Peyer's patch (tissue), 4 donors: Measurements from ENCODE around the gene VAPA. TPM values are rescaled to one million over a fixed set of nuclear protein-coding genes. Genes with fewer than 3 reads are reported as not detected.

ENCODE experiments used
- DNase-seq, 3 donors: peaks; one replicate each; pipeline ENCODE4 v3.0.0-alpha.2; 2017 to 2019
- H3K27ac ChIP-seq, 4 donors: fragments of 200-600 bp; sonication (generic); one replicate each; pipeline ENCODE4 v1.5.1; 2016 to 2019
- H3K27me3 ChIP-seq, 2 donors: fragments of 200-600 bp; sonication (generic); one replicate each; pipeline ENCODE4 v1.5.1; 2019
- H3K36me3 ChIP-seq, 3 donors: fragments of 200-600 bp; sonication (generic); one replicate each; pipeline ENCODE4 v1.5.1; 2016 to 2019
- H3K4me1 ChIP-seq, 4 donors: fragments of 200-600 bp; sonication (generic); one replicate each; pipeline ENCODE4 v1.5.1; 2016 to 2019
- H3K4me3 ChIP-seq, 4 donors: fragments of 200-600 bp; sonication (generic); 1 replicate in 3 of 4; 2 replicates in 1 of 4; pipeline ENCODE4 v1.5.1; 2016 to 2019; ENCODE audit warnings: mild to moderate bottlenecking in 1 of 4
- H3K9me3 ChIP-seq, 4 donors: fragments of 200-600 bp; sonication (generic); one replicate each; pipeline ENCODE4 v1.5.1; 2016 to 2019; ENCODE audit warnings: mild to moderate bottlenecking in 1 of 4
- CTCF ChIP-seq, 6 experiments: fragments of 450-650 bp in 4 of 6; fragments of 200-600 bp in 2 of 6; sonication (generic) in 1 of 6; IDR thresholded peaks; one replicate each; pipeline ENCODE4 v1.5.1; 2017 to 2019; ENCODE audit warnings: antibody characterized with exemption in 6 of 6, mild to moderate bottlenecking in 3 of 6, moderate library complexity in 1 of 6
- POLR2A ChIP-seq, 2 donors: fragments of 450-650 bp; IDR thresholded peaks; one replicate each; pipeline ENCODE4 v1.5.1; 2017; ENCODE audit warnings: antibody characterized with exemption in 2 of 2, mild to moderate bottlenecking in 2 of 2, moderate library complexity in 2 of 2
- total RNA-seq, 4 donors: library from RNA; depleted of rRNA; stranded (reverse); fragments of >200 nt; gene quantifications; one replicate each; pipeline ENCODE4 v1.1.0, GENCODE V29; 2016

The VAPA gene
- total RNA-seq, 4 donors from 2014 or later, result 155 to 232 (median 219) TPM

DNA sequence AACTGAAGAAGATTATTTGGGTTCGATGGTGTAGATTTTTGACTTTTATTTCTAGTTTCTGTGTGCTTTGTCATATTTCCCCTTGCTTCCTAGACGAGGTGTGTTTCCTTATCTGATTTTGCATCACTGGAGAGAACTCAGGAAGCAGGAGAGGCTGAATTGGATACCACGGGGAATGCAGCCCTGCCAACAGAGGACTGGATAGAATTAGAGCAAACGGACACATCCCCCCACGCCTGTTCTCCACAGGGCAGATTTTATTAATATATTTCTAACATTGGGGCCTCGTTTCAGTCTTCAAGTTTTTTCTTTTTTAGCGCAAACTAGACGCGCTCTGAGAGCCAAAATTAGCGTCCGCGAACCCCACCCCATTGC lies 678 bp upstream of the VAPA start:
- Histone ChIP-seq H3K4me1 (peaks cover 0 to 23% (median 9%) of the 10 kb centered on the region in 4 donors), H3K36me3 (no peaks in the 10 kb centered on the region), H3K9me3 (no peaks in the 10 kb centered on the region), H3K4me3 (peak overlapping the region; percentile 90 to 99 (median 95)), H3K27me3 (no peaks in the 10 kb centered on the region), H3K27ac (peak overlapping the region; percentile 97 to 100 (median 100))
- TF ChIP-seq CTCF (IDR thresholded peaks at IDR 0.05) (no peak), POLR2A (IDR thresholded peaks at IDR 0.05) (no peak)
- DNase-seq, result no peak

DNA sequence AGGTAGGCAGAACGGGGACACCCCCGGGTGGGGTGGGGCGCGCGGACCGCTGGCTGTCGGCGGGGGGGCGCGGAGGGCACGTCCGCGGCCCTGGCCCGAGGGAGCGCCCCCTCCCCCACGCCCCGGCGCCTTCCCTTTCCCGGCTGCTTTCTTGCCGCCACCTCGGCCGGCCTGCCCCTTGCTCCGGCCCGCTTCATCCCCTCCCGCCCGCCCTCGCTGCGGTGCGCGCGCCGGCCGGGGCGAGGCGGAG lies 443 bp downstream of the VAPA start:
- DNase-seq, result no peak
- TF ChIP-seq CTCF (IDR thresholded peaks at IDR 0.05), result no peak
- no peak for TF ChIP-seq POLR2A (IDR thresholded peaks at IDR 0.05)
- peak overlapping the region; percentile 90 to 99 (median 95) for H3K4me3 ChIP-seq
- H3K36me3 ChIP-seq, result no peaks in the 10 kb centered on the region
- no peaks in the 10 kb centered on the region for H3K9me3 ChIP-seq
- H3K4me1 ChIP-seq, result peaks cover 0 to 35% (median 14%) of the 10 kb centered on the region in 4 donors
- H3K27ac ChIP-seq, result peak overlapping the region; percentile 97 to 100 (median 100)
- H3K27me3 ChIP-seq, result no peaks in the 10 kb centered on the region

DNA sequence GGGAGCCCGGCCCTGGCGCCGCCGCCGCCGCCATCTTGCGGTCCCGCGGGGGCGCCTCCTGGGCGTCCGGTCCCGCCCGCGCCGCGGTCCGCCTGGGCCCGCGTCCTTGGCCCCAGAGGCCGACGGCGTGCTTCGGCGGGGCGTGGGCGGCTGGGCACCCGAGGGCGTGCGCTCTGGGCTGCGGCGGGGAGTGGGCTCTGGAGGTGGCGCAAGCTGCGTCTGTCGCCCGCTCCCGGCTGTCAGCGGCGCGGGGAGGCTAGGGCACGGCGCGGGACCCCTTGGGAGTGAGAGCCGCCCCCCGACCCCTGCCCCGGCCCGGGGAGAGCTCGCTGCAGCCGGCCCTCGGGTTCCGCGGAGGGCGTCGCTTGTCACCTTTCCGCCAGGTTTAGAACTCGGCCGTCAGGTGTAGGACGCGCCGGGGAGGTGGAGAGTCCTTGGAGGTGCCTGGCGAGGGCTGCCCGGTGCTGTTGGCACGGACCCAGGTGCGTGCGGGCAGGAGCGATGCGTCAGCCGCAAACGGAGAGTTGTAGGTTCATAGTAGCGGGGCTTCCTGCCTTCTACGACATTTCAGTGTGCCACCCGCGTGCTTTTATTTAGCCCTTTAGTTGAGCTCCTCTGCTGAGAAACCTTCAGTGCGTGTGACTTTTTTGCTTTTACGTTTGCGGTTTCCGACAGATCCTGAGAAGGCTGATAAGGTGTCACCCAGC lies 921 bp downstream of the VAPA start:
- no peaks in the 10 kb centered on the region for H3K36me3 ChIP-seq
- H3K4me3 ChIP-seq, result peak overlapping the region; percentile 90 to 99 (median 95)
- no peaks in the 10 kb centered on the region for H3K9me3 ChIP-seq
- peaks cover 0 to 39% (median 14%) of the 10 kb centered on the region in 4 donors for H3K4me1 ChIP-seq
- peak overlapping the region; percentile 97 to 100 (median 100) for H3K27ac ChIP-seq
- H3K27me3 ChIP-seq, result no peaks in the 10 kb centered on the region
- DNase-seq, result peak; percentile 67 to 89 (median 87)
- TF ChIP-seq POLR2A (IDR thresholded peaks at IDR 0.05), result peak; percentile 33 to 48
- no peak for TF ChIP-seq CTCF (IDR thresholded peaks at IDR 0.05)

DNA sequence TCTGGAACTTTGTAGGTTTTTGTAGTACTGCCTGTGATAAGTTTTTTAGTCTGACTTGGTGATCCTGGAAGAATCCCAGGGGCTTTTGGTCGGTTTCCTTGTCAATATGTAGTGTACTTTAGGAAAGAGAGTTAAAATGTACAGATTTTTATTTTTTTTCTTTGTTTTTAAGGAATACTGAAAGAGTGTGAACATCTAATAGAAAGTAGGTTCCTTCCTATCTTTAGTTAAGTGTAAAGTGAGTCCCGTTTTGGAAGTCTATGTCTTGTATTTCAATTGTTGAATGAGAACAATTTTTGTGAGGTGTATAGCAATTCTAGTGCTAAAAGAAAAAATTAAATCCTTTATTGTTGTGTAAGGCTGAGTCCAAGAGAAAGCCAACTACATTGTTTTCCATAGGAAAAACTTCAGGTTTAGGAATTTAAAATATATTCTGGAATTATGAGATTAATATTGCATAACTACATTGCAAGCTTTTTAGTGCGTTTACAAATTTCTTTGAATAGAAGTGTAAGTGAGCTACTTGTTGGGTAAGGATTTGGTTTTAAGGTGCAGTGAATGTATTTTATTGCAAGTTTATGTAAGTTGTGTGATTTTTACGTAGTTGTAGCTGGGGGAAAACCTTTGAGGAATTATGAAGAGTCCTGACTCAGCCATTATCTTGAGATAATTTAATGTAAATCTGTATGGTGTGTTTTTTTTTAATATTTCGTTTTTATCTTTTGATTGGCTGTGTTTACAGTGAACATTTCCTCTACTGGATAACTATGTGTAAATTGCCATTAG lies 1.7 kb downstream of the VAPA start:
- Histone ChIP-seq H3K9me3 (no peaks in the 10 kb centered on the region), H3K36me3 (no peaks in the 10 kb centered on the region), H3K27me3 (no peaks in the 10 kb centered on the region), H3K4me1 (peaks cover 0 to 47% (median 18%) of the 10 kb centered on the region in 4 donors), H3K4me3 (peak overlapping the region; percentile 90 to 99 (median 95)), H3K27ac (peak overlapping the region; percentile 97 to 100 (median 100))
- no peak for TF ChIP-seq CTCF (IDR thresholded peaks at IDR 0.05)
- no peak for TF ChIP-seq POLR2A (IDR thresholded peaks at IDR 0.05)
- DNase-seq, result no peak

DNA sequence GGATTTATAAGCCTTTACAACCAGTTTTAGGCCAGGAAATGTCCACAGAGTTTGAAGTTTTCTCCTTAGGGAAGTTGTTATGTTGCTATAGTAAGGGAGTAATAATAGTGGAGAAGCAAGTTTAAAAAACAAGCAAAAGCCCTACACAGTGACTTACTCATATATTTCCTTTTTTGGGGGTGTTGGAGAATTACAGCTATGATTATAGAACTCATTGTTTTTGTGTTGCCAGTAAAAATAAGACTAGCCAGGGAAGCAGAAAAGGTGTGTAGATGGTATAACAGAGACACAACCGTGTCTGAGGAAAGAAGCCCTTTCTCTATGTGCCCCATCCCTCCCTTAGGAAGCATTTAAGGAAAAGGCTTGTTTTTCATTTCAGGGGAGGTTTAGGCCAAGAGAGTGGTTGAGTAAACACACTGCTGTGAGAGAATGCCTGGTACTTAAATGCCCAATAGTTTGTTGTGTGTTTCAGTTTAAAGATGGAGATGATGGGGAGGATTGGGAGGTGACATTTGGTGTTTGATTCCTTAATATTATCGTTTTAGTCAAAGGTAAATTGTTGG lies 2.3 kb downstream of the VAPA start:
- peak overlapping the region in 3 of 4 donors; percentile 46 to 100 (median 97) for H3K27ac ChIP-seq
- H3K4me1 ChIP-seq, result peaks cover 0 to 54% (median 21%) of the 10 kb centered on the region in 4 donors
- TF ChIP-seq POLR2A (IDR thresholded peaks at IDR 0.05) (no peak), CTCF (IDR thresholded peaks at IDR 0.05) (no peak)
- H3K4me3 ChIP-seq, result peak overlapping the region in 2 of 4 donors; percentile 90 to 99
- no peaks in the 10 kb centered on the region for H3K27me3 ChIP-seq
- no peak for DNase-seq
- H3K36me3 ChIP-seq, result no peaks in the 10 kb centered on the region
- H3K9me3 ChIP-seq, result no peaks in the 10 kb centered on the region
